ENCODE results near the gene KCNQ2. TPM values are rescaled to one million over a fixed set of nuclear protein-coding genes. Genes with fewer than 3 reads are reported as not detected.

Gene KCNQ2
- total and polyA plus RNA-seq, 4 donors = 30.7 to 155 (median 103) TPM

DNA sequence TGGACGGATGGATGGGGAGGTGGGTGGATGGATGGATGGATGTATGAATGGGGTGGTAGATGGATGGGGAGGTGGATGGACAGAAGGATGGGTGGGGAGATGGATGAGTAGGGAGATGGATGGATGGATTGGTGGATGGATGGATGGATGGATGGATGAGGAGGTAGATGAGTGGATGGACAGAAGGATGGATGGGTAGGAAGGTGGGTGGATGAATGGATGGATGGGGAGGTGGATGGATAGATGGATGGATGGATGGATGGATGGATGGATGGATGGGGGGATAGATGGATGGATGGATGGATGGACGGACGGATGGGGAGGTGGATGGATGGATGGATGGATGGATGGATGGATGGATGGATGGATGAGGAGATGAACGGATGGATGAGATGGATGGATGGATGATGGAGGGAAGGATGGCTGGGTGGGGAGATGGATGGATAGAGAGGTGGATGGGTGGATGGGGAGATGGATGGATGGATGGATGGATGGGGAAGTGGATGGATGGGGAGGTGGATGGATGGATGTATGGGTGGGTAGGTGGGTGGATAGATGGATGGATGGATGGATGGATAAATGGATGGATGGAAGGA lies 19.3 kb upstream of the KCNQ2 start:
- 73% methylated on average over 4 of the region's 4 CpGs for WGBS (ENCODE audit: insufficient coverage)
- no peaks in the 10 kb centered on the region for H3K9me3 ChIP-seq (ENCODE audit: control insufficient read depth, insufficient read depth, low read length)
- peaks cover 15% of the 10 kb centered on the region for H3K27me3 ChIP-seq (ENCODE audit: control insufficient read depth, insufficient read depth, low read length)
- H3K4me1 ChIP-seq (ENCODE audit: control insufficient read depth, insufficient read depth, low read length) = peaks cover 25% of the 10 kb centered on the region
- H3K27ac ChIP-seq (ENCODE audit: low read depth, low read length) = no peak overlapping the region
- DNase-seq (ENCODE audit: low read depth in 4 of 6, low spot score in 6 of 6) = no peak
- peaks cover 91% of the 10 kb centered on the region for H3K36me3 ChIP-seq (ENCODE audit: control insufficient read depth, insufficient read depth, low read length)
- H3K4me3 ChIP-seq (ENCODE audit: low read depth, low read length) = no peak overlapping the region

DNA sequence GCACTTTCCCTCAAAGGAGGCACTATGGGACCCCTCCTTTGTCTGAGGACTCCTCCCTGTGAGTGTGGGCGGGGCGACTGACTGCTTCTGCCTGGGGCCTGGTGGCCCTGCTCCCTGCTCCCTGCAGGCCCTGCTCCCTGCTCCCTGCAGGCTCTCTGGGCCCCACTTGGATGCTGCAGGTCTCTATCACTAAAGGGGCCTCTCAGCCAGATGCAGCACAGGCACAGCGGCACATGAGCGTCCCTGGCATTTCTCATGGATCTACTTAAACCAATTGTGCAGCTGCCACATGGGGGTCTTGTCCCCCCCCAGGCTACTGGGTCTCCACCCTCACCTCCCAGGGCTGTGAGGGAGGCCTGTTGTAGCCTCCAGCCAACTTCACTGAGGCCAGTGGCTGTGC lies 18.6 kb upstream of the KCNQ2 start:
- no peak overlapping the region for H3K4me3 ChIP-seq (ENCODE audit: low read depth, low read length)
- peaks cover 11% of the 10 kb centered on the region for H3K27me3 ChIP-seq (ENCODE audit: control insufficient read depth, insufficient read depth, low read length)
- peaks cover 19% of the 10 kb centered on the region for H3K4me1 ChIP-seq (ENCODE audit: control insufficient read depth, insufficient read depth, low read length)
- H3K27ac ChIP-seq (ENCODE audit: low read depth, low read length) = no peak overlapping the region
- H3K9me3 ChIP-seq (ENCODE audit: control insufficient read depth, insufficient read depth, low read length) = no peaks in the 10 kb centered on the region
- 78% methylated on average over 4 of the region's 4 CpGs for WGBS (ENCODE audit: insufficient coverage)
- DNase-seq (ENCODE audit: low read depth in 4 of 6, low spot score in 6 of 6) = no peak
- peaks cover 89% of the 10 kb centered on the region for H3K36me3 ChIP-seq (ENCODE audit: control insufficient read depth, insufficient read depth, low read length)

DNA sequence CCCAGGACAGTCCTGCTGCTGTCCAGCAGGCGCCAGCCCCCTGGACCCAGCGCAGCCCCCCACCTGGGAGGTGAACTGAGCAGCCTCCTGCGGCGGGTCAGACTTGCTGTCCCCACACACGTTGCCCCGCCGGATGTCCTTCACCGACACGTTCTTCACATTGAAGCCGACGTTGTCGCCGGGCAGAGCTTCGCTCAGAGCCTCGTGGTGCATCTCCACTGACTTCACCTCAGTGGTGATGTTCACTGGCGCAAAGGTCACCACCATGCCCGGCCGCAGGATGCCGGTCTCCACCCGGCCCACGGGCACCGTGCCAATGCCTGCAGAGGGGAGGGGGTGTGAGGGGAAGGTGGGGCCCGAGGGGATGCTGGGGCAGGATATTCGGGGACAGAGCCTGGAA lies 18.0 kb upstream of the KCNQ2 start:
- peaks cover 82% of the 10 kb centered on the region for H3K36me3 ChIP-seq (ENCODE audit: control insufficient read depth, insufficient read depth, low read length)
- H3K9me3 ChIP-seq (ENCODE audit: control insufficient read depth, insufficient read depth, low read length) = no peaks in the 10 kb centered on the region
- H3K4me1 ChIP-seq (ENCODE audit: control insufficient read depth, insufficient read depth, low read length) = peaks cover 12% of the 10 kb centered on the region
- DNase-seq (ENCODE audit: low read depth in 4 of 6, low spot score in 6 of 6) = no peak
- no peak overlapping the region for H3K4me3 ChIP-seq (ENCODE audit: low read depth, low read length)
- H3K27ac ChIP-seq (ENCODE audit: low read depth, low read length) = no peak overlapping the region
- H3K27me3 ChIP-seq (ENCODE audit: control insufficient read depth, insufficient read depth, low read length) = peaks cover 11% of the 10 kb centered on the region
- 86% methylated on average over 24 of the region's 24 CpGs for WGBS (ENCODE audit: insufficient coverage)

DNA sequence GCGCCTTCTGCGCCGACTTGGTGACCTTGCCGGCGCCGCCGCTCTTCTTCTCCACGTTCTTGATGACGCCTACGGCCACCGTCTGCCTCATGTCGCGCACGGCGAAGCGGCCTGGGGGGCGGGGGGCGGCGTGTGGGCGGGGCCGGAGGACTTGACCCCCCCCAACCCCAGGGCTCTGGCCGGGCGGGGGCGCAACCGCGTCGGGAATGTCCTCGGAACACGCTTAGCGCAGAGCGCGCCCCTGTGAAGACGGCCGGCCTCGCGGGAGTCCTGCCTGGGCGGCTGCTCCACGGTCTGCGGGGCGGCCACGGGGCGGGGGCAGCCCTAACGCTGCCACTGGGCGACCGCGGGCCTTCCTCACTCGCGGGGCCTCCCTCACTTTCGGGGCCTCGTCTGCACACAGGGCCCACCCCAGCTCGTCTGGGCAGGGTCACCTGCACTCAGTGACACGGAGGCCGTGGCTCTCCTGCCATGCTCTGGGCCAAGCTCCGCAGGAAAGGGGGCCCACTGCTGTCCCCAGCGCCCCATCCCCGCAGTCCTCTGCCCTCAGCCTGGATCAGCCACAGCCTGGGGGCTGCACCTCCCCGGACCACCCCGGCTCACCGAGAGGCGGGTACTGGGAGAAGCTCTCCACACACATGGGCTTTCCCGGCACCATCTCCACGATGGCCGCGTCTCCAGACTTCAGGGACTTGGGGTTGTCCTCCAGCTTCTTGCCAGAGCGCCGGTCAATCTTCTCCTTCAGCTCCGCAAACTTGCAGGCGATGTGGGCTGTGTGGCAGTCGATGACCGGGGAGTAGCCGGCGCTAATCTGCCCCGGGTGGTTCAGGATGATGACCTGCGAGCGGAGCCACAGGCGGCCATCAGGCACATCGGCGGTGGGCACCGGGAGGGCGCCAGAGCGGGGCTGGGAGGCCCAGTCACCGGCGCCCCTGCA lies 16.1 kb upstream of the KCNQ2 start:
- DNase-seq (ENCODE audit: low read depth in 4 of 6, low spot score in 6 of 6) = no peak
- peaks cover 64% of the 10 kb centered on the region for H3K36me3 ChIP-seq (ENCODE audit: control insufficient read depth, insufficient read depth, low read length)
- H3K4me3 ChIP-seq (ENCODE audit: low read depth, low read length) = no peak overlapping the region
- peaks cover 18% of the 10 kb centered on the region for H3K4me1 ChIP-seq (ENCODE audit: control insufficient read depth, insufficient read depth, low read length)
- H3K27ac ChIP-seq (ENCODE audit: low read depth, low read length) = no peak overlapping the region
- no peaks in the 10 kb centered on the region for H3K9me3 ChIP-seq (ENCODE audit: control insufficient read depth, insufficient read depth, low read length)
- peaks cover 11% of the 10 kb centered on the region for H3K27me3 ChIP-seq (ENCODE audit: control insufficient read depth, insufficient read depth, low read length)
- WGBS (ENCODE audit: insufficient coverage) = 24% methylated on average over 83 of the region's 83 CpGs

DNA sequence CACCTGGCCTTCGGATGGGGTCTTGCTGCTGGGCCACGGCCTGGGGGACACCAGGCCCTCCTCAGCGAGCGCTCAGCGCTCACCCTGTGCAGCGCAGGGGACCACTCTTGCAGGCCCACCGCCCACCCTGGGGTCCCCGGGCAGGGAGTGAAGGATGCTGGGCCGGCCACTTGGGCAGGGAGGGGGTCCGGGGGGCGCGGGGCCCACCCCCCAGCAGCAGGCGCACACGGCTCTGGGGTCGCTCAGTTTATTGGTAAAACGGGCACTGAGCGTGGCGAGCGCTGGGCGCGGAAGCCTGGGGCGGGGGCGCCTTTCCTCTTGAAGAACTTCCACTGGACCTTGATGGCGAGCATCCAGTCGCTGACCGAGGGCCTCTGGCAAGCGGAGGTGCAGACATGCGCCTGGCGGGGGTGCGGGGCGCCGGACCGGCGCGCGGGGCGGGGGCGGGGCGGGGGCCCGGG lies 15.4 kb upstream of the KCNQ2 start:
- DNase-seq (ENCODE audit: low read depth in 4 of 6, low spot score in 6 of 6) = no peak
- Histone ChIP-seq H3K27me3 (ENCODE audit: control insufficient read depth, insufficient read depth, low read length) (peaks cover 11% of the 10 kb centered on the region), H3K4me1 (ENCODE audit: control insufficient read depth, insufficient read depth, low read length) (peaks cover 26% of the 10 kb centered on the region), H3K4me3 (ENCODE audit: low read depth, low read length) (no peak overlapping the region), H3K9me3 (ENCODE audit: control insufficient read depth, insufficient read depth, low read length) (no peaks in the 10 kb centered on the region), H3K36me3 (ENCODE audit: control insufficient read depth, insufficient read depth, low read length) (peaks cover 56% of the 10 kb centered on the region), H3K27ac (ENCODE audit: low read depth, low read length) (no peak overlapping the region)
- WGBS (ENCODE audit: insufficient coverage) = 18% methylated on average over 39 of the region's 40 CpGs

DNA sequence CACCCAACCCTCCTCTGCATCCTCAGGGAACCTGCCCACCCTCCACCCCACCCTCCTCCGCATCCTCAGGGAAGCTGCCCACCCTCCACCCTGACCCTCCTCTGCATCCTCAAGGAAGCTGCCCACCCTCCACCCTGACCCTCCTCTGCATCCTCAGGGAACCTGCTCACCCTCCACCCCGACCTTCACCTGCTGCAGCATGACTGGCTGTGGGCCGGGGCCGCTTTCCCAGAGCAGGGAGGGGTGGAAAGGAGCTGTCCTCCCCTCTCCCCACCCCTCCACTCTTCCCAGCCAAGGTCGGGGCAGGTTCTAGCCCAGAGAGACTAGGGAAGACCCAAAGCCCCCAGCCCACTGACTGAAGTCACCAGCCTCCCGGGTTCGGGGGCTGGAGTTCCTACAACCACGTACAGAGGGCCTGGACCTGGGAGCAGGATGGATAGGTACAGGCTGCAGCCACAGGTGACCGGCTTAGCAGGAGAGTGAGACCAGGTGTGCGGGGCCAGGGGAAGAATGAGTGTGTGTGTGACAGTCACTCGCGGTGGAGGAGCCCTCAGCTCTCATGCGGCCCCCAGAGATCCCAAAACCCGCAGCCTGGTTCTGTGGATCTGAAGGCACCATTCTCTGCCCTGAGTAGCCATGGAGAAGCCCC lies 14.8 kb upstream of the KCNQ2 start:
- Histone ChIP-seq H3K4me3 (ENCODE audit: low read depth, low read length) (no peak overlapping the region), H3K9me3 (ENCODE audit: control insufficient read depth, insufficient read depth, low read length) (no peaks in the 10 kb centered on the region), H3K4me1 (ENCODE audit: control insufficient read depth, insufficient read depth, low read length) (peaks cover 32% of the 10 kb centered on the region), H3K36me3 (ENCODE audit: control insufficient read depth, insufficient read depth, low read length) (peaks cover 51% of the 10 kb centered on the region), H3K27me3 (ENCODE audit: control insufficient read depth, insufficient read depth, low read length) (peaks cover 11% of the 10 kb centered on the region), H3K27ac (ENCODE audit: low read depth, low read length) (no peak overlapping the region)
- 65% methylated on average over 8 of the region's 14 CpGs for WGBS (ENCODE audit: insufficient coverage)
- no peak for DNase-seq (ENCODE audit: low read depth in 4 of 6, low spot score in 6 of 6)

DNA sequence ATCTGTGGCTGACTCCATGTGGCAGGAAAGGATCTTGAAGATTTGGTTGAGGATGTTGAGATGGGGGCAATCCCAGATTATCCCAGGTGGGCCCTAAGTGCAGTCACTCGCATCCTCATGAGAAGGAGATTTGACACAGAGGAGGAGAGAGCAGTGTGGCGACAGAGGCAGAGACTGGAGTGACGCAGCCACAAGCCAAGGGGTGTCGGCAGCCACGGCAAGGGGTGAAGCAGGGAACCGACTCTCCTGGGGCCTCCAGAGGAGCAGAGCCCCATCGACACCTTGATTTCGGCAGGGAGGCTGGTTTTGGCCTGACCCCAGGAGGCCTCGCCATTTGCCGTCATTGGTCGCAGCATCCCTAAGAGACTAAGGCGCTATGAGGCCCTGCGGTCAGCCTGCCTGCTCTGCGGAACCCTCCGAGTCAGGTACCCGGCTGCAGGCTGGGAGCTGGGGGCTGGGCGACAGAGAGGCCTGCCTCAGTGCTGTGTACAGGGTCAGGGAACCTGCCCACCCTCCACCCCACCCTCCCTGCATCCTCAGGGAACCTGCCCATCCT lies 13.9 kb upstream of the KCNQ2 start:
- H3K27me3 ChIP-seq (ENCODE audit: control insufficient read depth, insufficient read depth, low read length) = peaks cover 11% of the 10 kb centered on the region
- no peak overlapping the region for H3K4me3 ChIP-seq (ENCODE audit: low read depth, low read length)
- no peak overlapping the region for H3K27ac ChIP-seq (ENCODE audit: low read depth, low read length)
- no peaks in the 10 kb centered on the region for H3K9me3 ChIP-seq (ENCODE audit: control insufficient read depth, insufficient read depth, low read length)
- DNase-seq (ENCODE audit: low read depth in 4 of 6, low spot score in 6 of 6) = no peak
- peaks cover 40% of the 10 kb centered on the region for H3K4me1 ChIP-seq (ENCODE audit: control insufficient read depth, insufficient read depth, low read length)
- 92% methylated on average over 17 of the region's 17 CpGs for WGBS (ENCODE audit: insufficient coverage)
- peaks cover 44% of the 10 kb centered on the region for H3K36me3 ChIP-seq (ENCODE audit: control insufficient read depth, insufficient read depth, low read length)

DNA sequence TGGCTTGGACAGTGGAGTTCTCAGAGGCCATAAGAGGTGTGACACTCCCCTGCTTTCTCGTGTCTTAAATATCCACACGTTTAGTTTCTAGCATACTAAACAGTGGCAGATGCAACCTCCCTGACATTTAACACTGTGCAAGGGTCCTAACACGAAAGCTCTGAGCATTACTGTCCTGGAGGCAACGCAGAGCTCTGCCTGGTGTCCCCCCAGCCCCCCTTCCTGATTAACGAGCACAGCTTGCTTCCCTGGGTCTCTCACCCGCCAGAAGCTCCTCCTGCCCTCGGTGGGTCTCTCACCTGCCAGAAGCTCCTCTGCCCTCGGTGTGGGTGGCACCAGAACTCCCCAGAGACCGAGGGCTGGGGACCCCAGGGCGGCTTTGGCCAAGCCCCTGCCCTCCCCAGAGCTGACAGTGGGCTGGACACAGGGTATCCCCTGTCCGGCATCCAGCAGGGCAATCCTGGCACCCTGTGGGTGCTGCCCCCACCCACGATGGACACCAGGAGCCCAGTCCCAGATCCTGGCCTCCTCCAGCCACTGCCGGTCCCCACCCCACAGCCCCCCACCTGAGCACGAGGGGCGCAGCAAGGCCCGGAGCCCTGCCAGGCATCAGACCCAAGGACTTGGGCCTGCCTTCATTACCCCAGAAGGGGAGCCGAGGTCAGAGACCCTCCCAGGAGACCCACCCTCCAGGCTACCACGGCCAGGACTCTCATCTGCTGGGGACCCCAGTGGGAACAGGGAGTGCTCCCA lies 12.4 kb upstream of the KCNQ2 start:
- peaks cover 40% of the 10 kb centered on the region for H3K4me1 ChIP-seq (ENCODE audit: control insufficient read depth, insufficient read depth, low read length)
- no peak for DNase-seq (ENCODE audit: low read depth in 4 of 6, low spot score in 6 of 6)
- H3K27me3 ChIP-seq (ENCODE audit: control insufficient read depth, insufficient read depth, low read length) = peaks cover 11% of the 10 kb centered on the region
- H3K27ac ChIP-seq (ENCODE audit: low read depth, low read length) = no peak overlapping the region
- 65% methylated on average over 18 of the region's 18 CpGs for WGBS (ENCODE audit: insufficient coverage)
- H3K36me3 ChIP-seq (ENCODE audit: control insufficient read depth, insufficient read depth, low read length) = peaks cover 31% of the 10 kb centered on the region
- no peaks in the 10 kb centered on the region for H3K9me3 ChIP-seq (ENCODE audit: control insufficient read depth, insufficient read depth, low read length)
- no peak overlapping the region for H3K4me3 ChIP-seq (ENCODE audit: low read depth, low read length)

DNA sequence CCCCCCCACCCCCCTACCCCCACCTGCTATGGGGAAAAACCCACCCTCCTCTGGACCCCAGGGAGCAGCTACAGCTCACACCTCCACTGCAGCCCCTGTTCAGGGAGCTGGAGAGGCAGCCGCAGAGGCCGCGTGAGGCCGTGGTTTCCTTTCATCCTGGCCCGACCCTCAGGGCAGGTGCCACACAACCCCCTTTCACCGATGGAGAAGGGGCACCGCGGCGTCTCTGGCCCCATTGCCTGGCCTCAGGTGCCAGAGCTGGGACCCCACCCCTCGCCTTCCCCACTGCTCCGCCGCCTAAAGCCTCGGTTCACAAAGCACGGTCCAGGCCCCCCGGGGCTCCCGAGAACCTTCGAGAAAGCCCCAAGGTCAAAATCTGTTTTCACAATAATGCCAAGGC lies 11.8 kb upstream of the KCNQ2 start:
- Histone ChIP-seq H3K36me3 (ENCODE audit: control insufficient read depth, insufficient read depth, low read length) (peaks cover 26% of the 10 kb centered on the region), H3K27me3 (ENCODE audit: control insufficient read depth, insufficient read depth, low read length) (peaks cover 11% of the 10 kb centered on the region), H3K4me1 (ENCODE audit: control insufficient read depth, insufficient read depth, low read length) (peaks cover 40% of the 10 kb centered on the region), H3K4me3 (ENCODE audit: low read depth, low read length) (no peak overlapping the region), H3K27ac (ENCODE audit: low read depth, low read length) (no peak overlapping the region), H3K9me3 (ENCODE audit: control insufficient read depth, insufficient read depth, low read length) (no peaks in the 10 kb centered on the region)
- 56% methylated on average over 14 of the region's 17 CpGs for WGBS (ENCODE audit: insufficient coverage)
- DNase-seq (ENCODE audit: low read depth in 4 of 6, low spot score in 6 of 6) = no peak

All from spinal cord (tissue), 10 donors.